ENCODE measurements around the gene PDCL2.
"Not testable (repeated sequence)": the region's sequence is repeated elsewhere in the genome, so short reads cannot be mapped to it uniquely, and the experiment has no call there.

Gene PDCL2

DNA sequence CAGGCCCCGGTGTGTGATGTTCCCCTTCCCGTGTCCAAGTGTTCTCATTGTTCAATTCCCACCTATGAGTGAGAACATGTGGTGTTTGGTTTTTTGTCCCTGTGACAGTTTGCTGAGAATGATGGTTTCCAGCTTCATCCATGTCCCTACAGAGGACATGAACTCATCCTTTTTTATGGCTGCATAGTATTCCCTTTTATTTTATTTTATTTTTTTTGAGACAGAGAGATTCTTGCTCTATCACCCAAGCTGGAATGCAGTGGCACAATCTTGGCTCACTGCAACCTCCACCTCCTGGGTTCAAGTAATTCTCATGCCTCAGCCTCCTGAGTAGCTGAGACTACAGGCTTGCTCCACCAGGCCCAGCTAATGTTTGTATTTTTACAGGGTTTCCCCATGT, 9.3 kb downstream of the PDCL2 start:
- not testable (repeated sequence) for DNase-seq

DNA sequence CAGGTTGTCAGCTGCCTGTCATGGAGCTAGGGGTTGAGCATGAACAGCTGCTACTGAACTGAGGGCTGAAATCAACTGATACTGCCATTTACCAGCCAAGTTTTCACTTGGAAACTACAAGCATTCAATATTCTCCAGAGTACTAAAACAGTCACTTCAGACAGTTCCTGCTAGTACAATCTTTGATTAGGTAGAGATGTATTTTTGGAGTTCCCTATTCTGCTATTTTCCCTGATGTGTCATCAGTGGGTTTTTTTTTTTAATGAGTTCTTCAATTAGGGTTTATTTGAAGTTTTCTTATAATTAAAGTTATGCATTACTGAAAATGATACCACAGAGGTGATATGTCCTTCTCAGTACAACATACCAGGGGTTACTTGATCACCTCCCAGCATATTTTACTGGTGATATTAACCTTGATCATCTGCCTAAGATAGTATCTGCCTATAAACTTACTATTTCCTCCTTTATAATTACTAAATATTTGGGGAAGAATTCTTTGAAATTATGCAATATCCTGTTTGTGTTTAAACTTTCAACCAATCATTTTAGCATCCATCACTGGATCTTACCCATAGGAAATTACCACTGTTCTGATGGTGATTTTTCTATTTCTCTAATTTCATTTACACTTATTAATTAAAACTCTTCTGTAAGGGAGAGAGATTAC, 13.6 kb downstream of the PDCL2 start:
- DNase-seq: peak in 1 of 2 donors; percentile 65

DNA sequence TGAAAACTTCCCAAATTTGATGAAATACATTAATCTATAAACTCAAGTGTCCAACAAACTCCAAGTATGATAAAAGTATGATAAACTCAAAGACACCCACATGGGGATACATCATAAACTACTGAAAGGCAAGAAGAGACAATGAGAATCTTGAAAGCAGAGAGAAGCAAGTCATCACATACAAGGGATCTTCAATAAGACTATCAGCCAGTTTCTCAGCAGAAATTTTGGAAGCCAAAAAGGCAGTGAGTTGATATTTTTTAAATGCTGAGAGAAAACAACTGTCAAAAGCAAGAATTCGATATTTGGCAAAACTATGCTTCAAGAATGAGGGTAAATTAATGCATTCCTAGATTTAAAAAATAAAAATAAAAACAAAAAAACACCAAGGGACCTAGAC, 16.5 kb downstream of the PDCL2 start:
- DNase-seq: no peak

DNA sequence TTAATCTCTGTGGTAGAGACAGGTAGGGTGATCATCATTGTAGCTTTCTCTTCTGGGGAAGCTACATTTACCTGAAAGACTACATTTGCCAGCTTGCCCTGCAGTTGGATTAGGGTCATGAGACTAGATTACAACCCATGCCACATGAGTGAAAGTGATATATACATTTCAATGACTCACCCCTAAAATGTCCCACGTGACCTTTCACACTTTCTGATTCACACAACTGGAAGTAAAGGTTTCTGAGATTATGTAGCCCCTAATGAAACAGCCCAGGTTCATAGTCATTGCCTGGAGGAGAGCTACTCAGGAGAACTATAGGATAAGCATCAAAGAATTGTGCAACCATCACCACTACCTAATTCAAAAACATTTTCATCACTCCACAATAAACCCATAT, 17.8 kb downstream of the PDCL2 start:
- peak in 1 of 2 donors; percentile 9 for DNase-seq

DNA sequence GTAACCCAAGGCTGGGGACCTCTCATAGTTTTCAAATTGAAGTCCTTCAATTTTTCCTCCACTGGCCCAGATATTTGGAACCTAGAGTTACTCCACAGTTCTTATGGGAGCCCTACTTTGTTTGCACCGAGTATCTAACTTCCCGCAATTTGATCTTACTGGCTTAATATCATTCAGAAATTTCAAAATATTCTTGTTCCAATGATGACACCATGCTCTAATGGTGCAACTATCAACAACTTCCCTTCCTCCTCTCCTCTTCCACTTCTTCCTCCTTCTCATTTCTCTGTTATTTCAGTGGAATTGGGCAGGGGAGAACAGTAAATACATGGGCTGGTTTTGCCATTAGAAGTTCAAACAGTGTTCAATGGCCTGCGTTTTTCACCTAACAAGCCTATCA, 20.2 kb downstream of the PDCL2 start:
- DNase-seq: peak; percentile 28 to 84

DNA sequence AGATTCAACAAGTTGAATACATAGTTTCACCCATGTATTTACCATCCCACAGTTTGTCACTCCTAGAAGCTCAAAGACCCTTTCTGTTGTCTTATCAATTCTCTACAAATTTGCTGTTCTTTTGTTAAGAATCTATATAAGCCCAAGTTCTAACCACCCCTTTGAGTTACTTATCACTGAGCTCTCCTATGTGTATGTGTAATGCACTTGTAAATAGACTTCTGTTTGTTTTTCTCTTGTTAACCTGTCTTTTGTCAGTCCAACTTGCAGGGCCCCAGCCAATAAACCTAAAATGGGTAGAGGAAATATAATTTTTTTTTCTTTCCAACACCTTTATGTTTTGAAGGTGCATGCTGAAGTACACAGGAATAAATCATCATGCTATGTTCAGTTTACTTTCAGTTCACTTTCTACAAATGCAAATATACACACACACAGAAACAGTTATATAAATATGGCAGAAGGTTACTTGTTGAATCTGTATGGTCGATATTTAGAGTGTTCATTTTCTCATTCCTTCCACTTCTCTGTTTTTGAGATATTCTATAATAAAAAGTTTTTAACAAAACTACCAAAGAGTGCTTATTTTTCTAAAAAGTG, 23.0 kb downstream of the PDCL2 start:
- DNase-seq: no peak

DNA sequence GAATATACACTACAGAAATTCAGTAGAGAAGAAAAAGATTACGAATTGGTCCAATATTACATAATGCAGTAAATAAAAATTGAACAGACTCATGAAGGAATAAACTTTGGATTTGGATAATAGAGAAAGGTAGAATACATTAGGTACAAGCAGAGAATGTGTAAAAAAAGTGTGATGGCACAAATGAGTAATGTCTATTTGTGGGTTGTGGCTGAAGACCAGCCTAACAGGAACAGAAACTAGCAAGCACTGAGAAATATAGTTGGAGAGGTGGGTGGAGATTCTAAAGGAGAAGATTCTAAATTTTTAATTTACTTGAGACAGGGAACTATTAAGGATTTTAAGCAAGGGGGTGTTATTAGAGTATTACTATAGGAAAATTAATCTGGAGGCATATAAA, 30.2 kb downstream of the PDCL2 start:
- peak; percentile 71 to 84 for DNase-seq

DNA sequence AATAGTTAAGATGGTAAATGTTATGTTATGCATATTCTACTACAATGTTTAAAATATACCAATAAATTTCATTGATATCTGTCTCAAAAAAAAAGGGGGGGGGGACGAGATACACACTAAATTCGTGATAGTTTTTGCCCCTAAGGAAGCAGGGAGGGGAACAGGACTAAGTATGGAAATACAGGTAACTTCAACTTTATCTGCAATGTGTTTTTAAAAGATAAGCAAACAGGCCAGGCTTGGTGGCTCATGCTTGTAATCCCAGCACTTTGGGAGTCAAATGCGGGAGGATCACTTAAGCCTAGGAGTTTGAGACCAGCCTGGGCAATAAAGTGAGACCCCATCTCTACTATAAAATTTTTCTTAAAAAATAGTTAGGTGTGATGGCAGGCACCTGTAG, 31.9 kb downstream of the PDCL2 start:
- no peak for DNase-seq

DNA sequence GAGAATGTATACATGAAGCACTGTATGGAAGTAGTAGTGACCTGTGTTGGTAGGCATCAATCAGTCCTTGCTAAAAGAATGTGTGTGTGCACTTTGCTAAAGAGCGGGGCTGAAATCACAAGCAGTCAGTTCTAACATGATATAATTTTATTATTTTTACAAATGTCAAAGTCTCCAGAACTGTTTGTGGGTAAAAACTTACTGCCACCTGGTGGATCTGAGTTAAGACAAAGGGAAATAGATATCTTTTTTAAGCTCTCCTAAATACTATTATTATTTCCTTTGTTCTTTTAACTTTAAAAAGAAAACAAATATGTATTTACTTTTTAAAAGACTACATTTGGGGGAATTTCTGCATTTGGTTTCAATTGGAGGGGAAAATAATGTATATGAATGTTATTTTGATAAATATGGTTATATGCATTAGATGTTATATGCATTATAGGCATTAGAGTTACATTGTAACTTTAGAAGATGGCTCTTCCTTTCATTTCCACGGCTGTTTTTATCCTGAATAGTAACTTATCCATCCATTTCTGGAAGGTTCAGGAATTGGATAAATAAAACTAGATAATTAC, 37.5 kb downstream of the PDCL2 start:
- DNase-seq: peak; percentile 9 to 20

DNA sequence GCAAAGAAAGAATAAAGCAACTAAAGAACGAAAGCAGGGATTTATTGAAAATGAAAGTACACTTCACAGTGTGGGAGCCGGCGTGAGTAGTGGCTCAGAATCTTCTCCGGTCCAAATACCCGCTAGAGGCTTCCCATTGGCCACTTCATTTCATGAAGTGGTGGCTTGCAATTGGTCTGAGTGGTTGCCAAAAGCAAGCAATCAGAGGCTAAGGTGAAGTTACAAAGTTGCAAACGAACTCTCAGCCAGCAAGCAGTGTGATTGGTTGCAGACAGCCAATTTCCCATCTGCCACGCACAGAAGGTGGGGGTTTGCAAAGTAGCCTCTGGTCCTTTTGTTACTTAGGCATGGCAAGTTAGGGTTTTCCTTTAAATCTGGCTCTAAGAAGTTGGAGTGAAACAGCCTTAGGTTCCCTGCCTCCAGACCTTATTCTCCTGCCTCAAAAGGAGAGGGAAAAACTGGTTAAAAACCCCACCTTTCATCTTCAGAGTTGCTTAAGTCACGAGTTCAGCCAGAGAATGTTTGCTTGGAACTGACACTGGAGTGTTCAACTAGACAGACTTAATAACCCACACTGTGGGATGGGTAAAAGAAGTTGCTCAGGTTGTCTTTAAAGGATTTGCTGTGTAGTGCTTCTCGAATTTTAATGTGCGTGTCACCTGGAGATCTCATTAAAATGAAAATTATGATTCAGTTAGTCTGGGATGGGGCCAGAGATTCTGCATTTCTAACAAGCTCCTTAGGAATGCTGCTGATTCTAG, 38.4 kb downstream of the PDCL2 start:
- no peak for DNase-seq

DNA sequence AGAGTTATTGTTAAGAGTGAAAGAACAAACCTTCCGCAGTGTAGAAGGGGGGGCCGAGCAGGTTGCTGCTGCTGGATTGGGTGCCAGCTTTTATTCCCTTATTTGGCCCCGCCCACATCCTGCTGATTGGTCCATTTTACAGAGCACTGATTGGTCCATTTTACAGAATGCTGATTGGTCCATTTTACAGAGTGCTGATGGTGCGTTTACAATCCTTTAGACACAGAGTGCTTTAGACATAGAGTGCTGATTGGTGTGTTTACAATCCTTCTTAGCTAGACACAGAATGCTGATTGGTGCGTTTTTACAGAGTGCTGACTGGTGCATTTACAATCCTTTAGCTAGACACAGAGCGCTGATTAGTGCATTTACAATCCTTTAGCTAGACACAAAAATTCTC, 40.1 kb downstream of the PDCL2 start:
- DNase-seq: not testable (repeated sequence)

DNA sequence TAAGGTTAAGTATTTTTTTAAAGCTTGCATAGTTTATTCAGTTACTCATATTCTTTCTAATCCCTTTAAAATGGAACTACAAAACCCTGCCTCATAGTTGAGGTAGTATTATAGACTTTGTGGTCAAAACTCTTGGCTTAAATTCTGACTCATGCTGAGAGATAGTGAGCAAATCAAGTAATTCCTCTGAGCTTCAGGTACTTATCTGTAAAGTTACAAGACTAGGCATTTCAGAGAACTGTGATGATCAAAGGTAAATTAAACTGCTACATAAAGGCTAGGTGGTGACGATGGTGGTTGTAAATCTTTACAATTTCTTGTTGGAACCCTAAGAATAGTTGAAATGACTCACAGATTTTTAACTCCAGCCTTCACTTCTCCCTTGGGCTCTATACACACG, 42.2 kb downstream of the PDCL2 start:
- no peak for DNase-seq

DNA sequence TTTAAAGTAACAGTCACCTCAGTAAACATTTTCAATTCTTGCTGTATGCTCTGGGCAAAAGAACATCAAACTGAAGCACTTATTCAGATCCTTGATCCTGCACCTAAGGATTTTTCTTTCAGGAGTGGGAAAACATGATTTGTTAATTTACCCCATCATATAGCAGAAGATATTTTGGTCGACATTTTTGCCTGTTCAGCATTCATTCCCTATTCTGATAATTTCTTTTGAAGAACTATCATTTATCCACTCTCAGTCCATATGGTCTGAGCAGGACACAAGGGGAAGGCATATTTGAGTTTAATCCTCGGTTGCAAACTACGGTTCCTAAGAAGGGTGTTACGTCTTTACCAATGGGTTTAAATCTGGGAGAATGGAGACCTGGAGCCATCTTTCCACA, 44.1 kb downstream of the PDCL2 start:
- no peak for DNase-seq

DNA sequence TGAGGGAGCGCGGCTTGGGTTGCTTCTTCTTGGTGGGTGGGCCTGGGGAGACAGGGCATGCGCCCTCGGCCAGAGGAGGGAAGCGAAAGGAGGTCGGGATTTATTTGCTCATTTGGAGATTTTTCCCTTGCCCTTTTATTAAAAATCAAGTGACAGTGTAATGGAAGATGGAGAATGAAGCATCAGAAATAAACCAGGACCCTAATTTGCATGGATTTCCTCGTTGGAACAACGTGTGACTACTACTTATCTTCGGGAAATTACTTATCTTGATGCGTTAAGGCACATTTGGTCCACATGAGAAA, 44.6 kb downstream of the PDCL2 start:
- DNase-seq: no peak

DNA sequence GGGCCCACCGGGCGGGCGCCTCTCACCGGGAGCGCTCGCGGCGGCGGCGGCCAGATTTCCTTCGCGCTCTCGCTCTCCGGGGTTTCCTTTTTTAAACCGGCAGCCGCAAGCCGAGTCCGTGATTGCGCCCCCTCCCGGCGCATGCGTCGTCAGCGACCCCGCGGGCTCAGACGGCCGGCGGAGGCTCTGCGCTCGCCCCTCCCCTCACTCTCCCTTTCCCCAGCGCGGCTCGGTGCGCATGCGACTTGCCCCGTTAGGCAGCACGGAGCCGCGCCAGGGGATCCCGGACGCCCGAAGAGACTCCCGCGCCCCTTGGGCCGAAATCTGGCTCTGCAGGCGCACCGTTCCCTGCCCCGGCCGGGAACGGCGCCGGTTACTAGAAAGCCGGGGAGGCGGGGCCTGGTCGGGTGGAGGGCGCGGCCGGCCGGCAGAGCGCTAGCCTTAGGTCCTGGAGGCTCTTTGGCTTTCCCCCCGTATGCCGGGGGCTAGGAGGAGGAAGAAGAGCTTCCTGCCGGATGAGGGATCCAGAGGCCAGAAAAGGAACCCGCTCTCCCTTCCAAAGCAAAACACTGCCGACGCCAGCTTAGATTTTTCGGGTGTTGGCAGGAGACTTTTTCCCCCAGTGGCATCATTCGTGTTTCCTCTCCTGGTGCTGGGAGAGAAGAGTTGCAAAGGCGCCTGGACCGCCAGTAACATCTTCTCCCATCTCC, 45.1 kb downstream of the PDCL2 start, which contains the start of gene CLOCK:
Gene CLOCK, minus strand, starts transcription at position 154 of the 710 bp plus-strand sequence. CDS start 64,124 bp downstream, outside the sequence.
- DNase-seq: peak; percentile 77 to 87

DNA sequence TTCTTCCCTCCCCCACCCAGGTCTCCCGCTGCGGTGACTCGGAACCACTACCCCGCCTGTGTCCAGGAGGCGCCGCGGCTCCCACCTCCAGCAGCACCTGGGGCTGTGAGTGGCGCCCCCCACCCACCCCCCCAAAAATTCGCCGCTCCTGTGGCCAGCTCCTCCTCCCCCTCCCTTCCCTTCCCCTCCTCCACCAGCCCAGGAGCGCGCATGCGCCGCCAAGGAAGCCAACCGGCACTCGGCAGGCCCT, 45.6 kb downstream of the PDCL2 start:
- DNase-seq: no peak

DNA sequence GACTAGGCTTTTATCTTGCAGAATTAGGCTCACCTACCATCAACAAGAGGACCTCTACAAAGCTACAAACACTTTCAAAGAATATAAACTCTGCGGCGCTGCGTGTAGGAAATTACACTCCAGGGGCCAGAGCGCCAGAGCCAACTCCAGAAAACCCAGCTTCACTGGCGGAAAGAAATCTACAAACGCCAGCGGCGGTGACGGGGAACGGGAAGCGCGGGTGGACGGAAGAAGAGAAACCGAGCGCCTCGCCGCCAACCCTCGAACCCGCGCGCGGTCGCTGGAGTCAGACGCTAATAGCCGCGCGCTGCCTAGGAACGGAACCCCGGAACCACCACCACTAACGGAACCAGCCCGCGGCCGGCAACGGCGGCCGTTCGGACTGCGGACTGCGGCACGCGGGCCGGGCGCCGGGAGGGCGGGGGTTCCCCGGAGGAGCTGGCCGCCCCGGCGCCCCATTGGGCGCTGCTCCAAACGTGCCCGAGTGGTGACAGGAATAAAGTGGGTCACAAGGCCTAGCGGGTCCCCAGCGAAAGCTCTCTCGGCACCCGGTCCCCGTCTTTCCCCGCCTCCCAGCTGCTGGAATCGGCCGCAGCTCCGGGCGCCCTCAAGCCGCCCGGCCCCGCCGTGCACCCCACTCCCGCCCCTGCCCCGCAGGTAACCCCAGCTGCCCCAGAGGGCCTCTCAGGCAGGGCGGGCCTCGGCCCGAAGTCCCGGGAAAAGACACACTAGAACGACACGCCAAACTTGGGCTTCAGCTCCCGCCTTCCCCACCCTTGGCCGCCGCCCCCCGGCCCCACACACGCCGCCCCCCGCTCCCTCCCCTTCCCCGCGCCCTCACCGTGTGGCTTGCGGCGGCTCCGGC, 46.2 kb downstream of the PDCL2 start:
- DNase-seq: peak; percentile 83 to 86

DNA sequence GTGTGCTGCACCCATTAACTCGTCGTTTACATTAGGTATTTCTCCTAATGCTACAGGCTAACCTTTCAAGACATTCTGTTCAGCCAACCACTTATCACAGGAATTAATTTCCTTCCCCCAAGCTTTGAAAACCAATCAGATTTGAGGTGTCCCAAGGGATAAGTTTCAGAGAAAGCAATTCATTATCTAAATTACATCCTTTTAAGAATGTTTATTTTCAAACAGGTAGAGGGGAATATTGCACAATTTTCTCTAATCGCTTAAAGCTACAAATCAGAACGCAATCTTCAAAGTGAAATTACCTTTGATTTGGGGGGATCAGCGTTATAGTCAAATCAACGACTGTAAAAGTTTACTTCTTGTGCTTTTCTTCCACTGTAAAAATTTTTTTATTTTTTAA, 46.9 kb downstream of the PDCL2 start:
- DNase-seq: peak; percentile 5 to 26

DNA sequence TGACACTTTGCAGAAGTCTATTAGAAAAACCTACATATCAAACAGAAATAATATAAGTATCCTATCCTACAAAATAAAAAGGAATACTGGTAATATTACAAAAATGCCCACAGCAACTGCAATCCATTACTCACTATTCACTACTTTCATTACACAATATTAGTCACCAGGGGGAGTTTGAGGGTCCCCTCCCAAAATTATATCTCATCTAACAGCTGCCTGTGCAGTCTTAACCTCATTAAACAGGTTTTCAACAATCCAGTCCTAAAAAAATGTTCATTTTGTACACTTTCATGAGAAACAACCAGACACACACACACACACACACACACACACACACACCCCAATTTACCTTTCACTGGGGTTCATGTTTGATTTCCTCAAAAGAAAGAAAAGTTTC, 48.2 kb downstream of the PDCL2 start:
- no peak for DNase-seq

DNA sequence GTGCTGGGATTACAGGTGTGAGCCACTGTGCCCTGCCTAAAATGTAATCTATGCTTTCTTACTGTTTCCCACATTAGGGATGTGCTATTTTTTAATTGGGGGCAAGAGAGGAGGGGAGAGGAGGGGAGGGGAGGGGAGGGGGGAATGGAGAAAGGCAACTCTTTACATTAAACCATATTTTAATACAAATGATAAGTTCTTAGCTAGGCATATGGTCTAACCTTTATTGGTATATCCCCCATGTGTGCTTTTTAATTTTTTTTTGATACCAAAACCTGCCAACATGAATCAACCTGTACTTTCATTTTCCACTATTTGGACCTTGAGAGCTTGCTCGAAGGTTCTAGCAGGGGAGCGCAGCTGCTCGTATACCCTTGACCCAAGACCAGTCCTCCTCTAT, 51.8 kb downstream of the PDCL2 start:
- DNase-seq: no peak

DNA sequence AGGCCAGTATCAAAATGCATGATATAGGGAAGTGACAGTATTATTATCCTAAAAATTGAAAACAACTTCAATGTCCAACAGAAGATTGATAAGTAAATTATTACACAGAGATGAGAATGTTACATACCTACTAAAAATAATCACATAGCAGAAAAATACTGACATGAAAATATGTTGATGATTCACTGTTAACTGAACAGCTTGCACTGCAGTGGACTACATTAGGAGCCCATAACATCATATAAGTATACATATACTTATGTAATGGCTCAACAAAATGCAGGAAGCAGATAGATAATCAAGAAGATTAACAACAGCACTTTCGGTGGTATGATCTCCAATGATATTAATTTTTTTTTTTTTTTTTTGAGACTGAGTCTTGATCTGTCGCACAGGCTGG, 52.4 kb downstream of the PDCL2 start:
- DNase-seq: no peak

DNA sequence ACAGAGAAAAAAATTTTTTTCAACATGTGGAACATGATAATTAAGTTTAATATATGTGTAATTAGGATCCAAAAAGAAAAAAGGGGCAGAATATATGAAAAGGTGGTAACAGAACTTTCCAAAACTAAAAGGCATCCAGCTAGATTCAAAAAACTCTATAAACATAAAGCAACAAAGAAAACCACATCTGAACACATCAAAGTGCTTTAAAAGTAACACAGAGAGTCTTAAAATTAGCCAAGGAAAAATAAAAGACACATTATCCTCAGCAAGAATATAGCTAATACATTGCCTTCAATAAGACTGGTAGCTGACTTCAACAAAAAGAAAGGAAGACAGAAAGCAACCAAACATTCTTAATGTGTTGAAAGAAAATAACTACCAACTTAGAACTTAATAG, 53.5 kb downstream of the PDCL2 start:
- DNase-seq: no peak

Measured in inflammatory macrophage (primary cell).